Astrocyte (in vitro differentiated cells and primary cell): ENCODE measurements around the gene FREY1. TPM values are rescaled to one million over a fixed set of nuclear protein-coding genes. Genes with fewer than 3 reads are reported as not detected.
A peak's percentile ranks its signal among the peaks of the same experiment; 100 is the strongest.

Experiments
- DNase-seq: peaks from one replicate; pipeline ENCODE4 v3.0.0-alpha.2; 2010; ENCODE audit warnings: low read depth
- FAIRE-seq: peaks from 2 replicates; lab custom pipeline; 2011; peaks lifted over from hg19 to GRCh38; lab: Jason Lieb, UNC
- H2AFZ ChIP-seq: 2 replicates; pipeline ENCODE4 v1.6.0; 2012; ENCODE audit warnings: low read depth, low read length, inconsistent platforms
- H3K27ac ChIP-seq: 2 replicates; pipeline ENCODE4 v1.5.1; 2011; ENCODE audit warnings: low read depth, low read length, inconsistent platforms
- H3K27me3 ChIP-seq: 2 replicates; pipeline ENCODE4 v1.6.0; 2011; ENCODE audit warnings: low read length, inconsistent platforms; ENCODE audit not compliant: insufficient read depth
- H3K36me3 ChIP-seq: 2 replicates; pipeline ENCODE4 v1.5.1; 2011; ENCODE audit warnings: low read length, inconsistent platforms; ENCODE audit not compliant: insufficient read depth
- H3K4me1 ChIP-seq: 2 replicates; pipeline ENCODE4 v1.5.1; 2011; ENCODE audit warnings: low read length, inconsistent platforms; ENCODE audit not compliant: insufficient read depth
- H3K4me2 ChIP-seq: 2 replicates; pipeline ENCODE4 v1.6.0; 2012; ENCODE audit warnings: low read length, inconsistent platforms
- H3K4me3 ChIP-seq: 2 replicates; pipeline ENCODE4 v1.5.1; 2011; ENCODE audit warnings: low read depth, mild to moderate bottlenecking, low read length, inconsistent platforms; ENCODE audit not compliant: insufficient read depth
- H3K79me2 ChIP-seq: 2 replicates; pipeline ENCODE4 v1.6.0; 2012; ENCODE audit warnings: mild to moderate bottlenecking, low read length, inconsistent platforms; ENCODE audit not compliant: insufficient read depth
- H3K9ac ChIP-seq: 2 replicates; pipeline ENCODE4 v1.6.0; 2012; ENCODE audit warnings: mild to moderate bottlenecking, low read length, inconsistent platforms
- H3K9me3 ChIP-seq: 2 replicates; pipeline ENCODE4 v1.5.1; 2012; ENCODE audit warnings: low read depth, mild to moderate bottlenecking, low read length, inconsistent platforms; ENCODE audit not compliant: insufficient read depth
- H4K20me1 ChIP-seq: 2 replicates; pipeline ENCODE4 v1.6.0; 2012; ENCODE audit warnings: low read length, inconsistent platforms; ENCODE audit not compliant: insufficient read depth
- H3K27ac Mint-ChIP-seq: one replicate; pipeline ENCODE4 v1.8.0; 2021; ENCODE audit warnings: mild to moderate bottlenecking, mixed read lengths; ENCODE audit not compliant: unreplicated experiment
- H3K27me3 Mint-ChIP-seq: one replicate; pipeline ENCODE4 v1.8.0; 2021; ENCODE audit warnings: low read depth, mixed read lengths; ENCODE audit not compliant: unreplicated experiment
- H3K36me3 Mint-ChIP-seq: one replicate; pipeline ENCODE4 v1.8.0; 2021; ENCODE audit warnings: low read depth, mixed read lengths; ENCODE audit not compliant: unreplicated experiment
- H3K4me1 Mint-ChIP-seq: one replicate; pipeline ENCODE4 v1.8.0; 2021; ENCODE audit warnings: low read depth, mixed read lengths; ENCODE audit not compliant: unreplicated experiment
- H3K4me3 Mint-ChIP-seq: one replicate; pipeline ENCODE4 v1.8.0; 2021; ENCODE audit warnings: mild to moderate bottlenecking, moderate library complexity, mixed read lengths; ENCODE audit not compliant: unreplicated experiment
- H3K9me3 Mint-ChIP-seq: one replicate; pipeline ENCODE4 v1.8.0; 2021; ENCODE audit warnings: mild to moderate bottlenecking, mixed read lengths; ENCODE audit not compliant: unreplicated experiment
- EZH2 ChIP-seq: IDR thresholded peaks from 2 replicates; pipeline ENCODE4 v1.6.1; 2012; ENCODE audit warnings: mild to moderate bottlenecking, low read length, inconsistent platforms; ENCODE audit not compliant: insufficient read depth
- total RNA-seq: library from RNA; stranded (reverse); gene quantifications from 2 replicates; pipeline ENCODE4 v1.2.1, GENCODE V29; 2021
- TF ChIP-seq, protein P1 (sequence below): IDR thresholded peaks from 2 replicates; pipeline ENCODE4 v1.5.1; 2011; ENCODE audit warnings: low read depth, mild to moderate bottlenecking, inconsistent platforms, low read length, moderate library complexity; ENCODE audit not compliant: insufficient read depth

FREY1 gene
- total RNA-seq, 1 donor from 2014 or later = 0.79 TPM

DNA sequence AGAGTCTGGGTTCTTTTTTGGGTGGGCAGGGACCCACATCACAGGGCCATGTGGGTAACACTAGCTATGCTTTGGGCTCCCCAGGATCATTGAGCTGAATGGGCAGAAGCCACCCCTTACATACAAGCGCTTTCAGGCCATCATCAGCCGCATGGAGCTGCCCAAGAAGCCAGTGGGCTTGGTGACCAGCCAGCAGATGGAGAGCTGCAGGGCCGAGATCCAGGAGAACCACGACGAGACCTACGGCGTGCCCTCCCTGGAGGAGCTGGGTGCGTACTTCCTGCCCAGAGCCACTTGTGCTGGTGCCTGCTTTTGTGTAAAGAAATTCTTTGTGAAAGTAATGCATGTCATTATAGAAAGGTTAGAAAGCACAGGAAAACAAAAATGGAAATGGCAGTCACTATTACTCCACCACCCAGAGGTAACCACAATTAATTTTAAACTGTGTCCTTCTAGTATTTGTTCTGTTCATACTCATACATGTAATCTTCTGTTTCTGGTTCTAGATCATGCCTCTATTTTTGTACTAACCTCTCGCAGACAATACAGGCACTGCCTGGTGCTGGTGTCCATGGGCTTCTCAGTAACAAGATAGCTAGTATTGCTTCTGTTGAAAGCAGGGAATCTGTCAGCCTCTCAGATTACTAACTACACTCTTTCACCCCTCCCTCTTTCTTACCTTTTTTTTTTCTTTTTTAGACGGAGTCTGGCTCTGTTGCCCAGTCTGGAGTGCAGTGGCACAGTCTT, 46.1 kb downstream of the FREY1 start:
- Histone ChIP-seq H3K36me3 (peaks cover 23% of the 10 kb centered on the region), H3K4me2 (no peak overlapping the region), H3K4me1 (peaks cover 26% of the 10 kb centered on the region), H3K9ac (no peak overlapping the region), H3K9me3 (no peaks in the 10 kb centered on the region), H2AFZ (no peak overlapping the region), H3K4me3 (no peak overlapping the region), H3K79me2 (peaks cover 2% of the 10 kb centered on the region), H3K27ac (no peak overlapping the region), H3K27me3 (no peaks in the 10 kb centered on the region), H4K20me1 (peaks cover 37% of the 10 kb centered on the region)
- Mint-ChIP-seq H3K4me3 (no peak overlapping the region), H3K4me1 (peaks cover 24% of the 10 kb centered on the region), H3K27ac (no peak overlapping the region), H3K27me3 (no peaks in the 10 kb centered on the region), H3K36me3 (peaks cover 23% of the 10 kb centered on the region), H3K9me3 (no peaks in the 10 kb centered on the region)
- no peak for TF ChIP-seq EZH2
- TF ChIP-seq, protein P1, sequence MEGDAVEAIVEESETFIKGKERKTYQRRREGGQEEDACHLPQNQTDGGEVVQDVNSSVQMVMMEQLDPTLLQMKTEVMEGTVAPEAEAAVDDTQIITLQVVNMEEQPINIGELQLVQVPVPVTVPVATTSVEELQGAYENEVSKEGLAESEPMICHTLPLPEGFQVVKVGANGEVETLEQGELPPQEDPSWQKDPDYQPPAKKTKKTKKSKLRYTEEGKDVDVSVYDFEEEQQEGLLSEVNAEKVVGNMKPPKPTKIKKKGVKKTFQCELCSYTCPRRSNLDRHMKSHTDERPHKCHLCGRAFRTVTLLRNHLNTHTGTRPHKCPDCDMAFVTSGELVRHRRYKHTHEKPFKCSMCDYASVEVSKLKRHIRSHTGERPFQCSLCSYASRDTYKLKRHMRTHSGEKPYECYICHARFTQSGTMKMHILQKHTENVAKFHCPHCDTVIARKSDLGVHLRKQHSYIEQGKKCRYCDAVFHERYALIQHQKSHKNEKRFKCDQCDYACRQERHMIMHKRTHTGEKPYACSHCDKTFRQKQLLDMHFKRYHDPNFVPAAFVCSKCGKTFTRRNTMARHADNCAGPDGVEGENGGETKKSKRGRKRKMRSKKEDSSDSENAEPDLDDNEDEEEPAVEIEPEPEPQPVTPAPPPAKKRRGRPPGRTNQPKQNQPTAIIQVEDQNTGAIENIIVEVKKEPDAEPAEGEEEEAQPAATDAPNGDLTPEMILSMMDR = no peak
- FAIRE-seq = no peak
- no peak for DNase-seq

GRCh38 chr11:45860348-45860747, 46.7 kb downstream of the FREY1 start:
- no peak overlapping the region for H3K4me3 Mint-ChIP-seq
- peaks cover 23% of the 10 kb centered on the region for H3K36me3 ChIP-seq
- TF ChIP-seq, protein P1 = no peak

DNA sequence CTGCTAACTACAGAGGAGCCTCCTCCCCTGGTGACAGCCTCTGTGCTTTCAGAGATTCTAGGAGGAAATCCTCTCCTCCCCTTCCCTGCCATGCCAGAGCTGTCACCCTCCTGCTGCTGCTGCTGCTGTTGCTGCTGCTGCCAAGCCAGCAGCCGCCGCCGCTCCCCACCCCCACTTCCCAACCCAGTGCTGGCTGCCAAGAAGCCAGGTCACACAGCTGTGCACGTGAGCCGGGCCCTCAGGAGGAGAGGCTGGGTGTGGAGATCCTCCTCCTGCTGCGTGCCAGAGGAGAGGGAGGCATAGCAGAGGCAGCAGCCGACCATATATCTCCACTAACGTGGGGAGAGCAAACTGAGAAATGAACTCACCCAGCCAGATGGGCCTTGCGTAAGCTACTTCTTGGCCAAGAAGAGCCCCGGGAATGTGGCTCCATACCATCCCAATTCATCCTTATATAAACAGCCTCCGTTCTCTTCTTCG, 47.4 kb downstream of the FREY1 start:
- H3K4me3 ChIP-seq = no peak overlapping the region
- peak overlapping the region; percentile 53 for H3K9ac ChIP-seq
- H3K36me3 Mint-ChIP-seq = peaks cover 20% of the 10 kb centered on the region
- H3K9me3 ChIP-seq = no peaks in the 10 kb centered on the region
- TF ChIP-seq, protein P1 = no peak
- TF ChIP-seq EZH2 = no peak
- peaks cover 26% of the 10 kb centered on the region for H3K4me1 ChIP-seq
- peak overlapping the region; percentile 18 for H3K27ac Mint-ChIP-seq
- DNase-seq = peak; percentile 93
- H3K4me3 Mint-ChIP-seq = no peak overlapping the region
- H2AFZ ChIP-seq = peak overlapping the region; percentile 14
- peaks cover 35% of the 10 kb centered on the region for H3K4me1 Mint-ChIP-seq
- no peaks in the 10 kb centered on the region for H3K27me3 ChIP-seq
- peak overlapping the region; percentile 62 for H3K27ac ChIP-seq
- FAIRE-seq = no peak
- H4K20me1 ChIP-seq = peaks cover 45% of the 10 kb centered on the region
- H3K4me2 ChIP-seq = peak overlapping the region; percentile 30
- peaks cover 23% of the 10 kb centered on the region for H3K36me3 ChIP-seq
- H3K9me3 Mint-ChIP-seq = no peaks in the 10 kb centered on the region
- no peaks in the 10 kb centered on the region for H3K27me3 Mint-ChIP-seq
- peaks cover 13% of the 10 kb centered on the region for H3K79me2 ChIP-seq

More at GRCh38 chr11:45860348-45860747, 46.7 kb downstream of the FREY1 start:
- H3K4me1 ChIP-seq = peaks cover 26% of the 10 kb centered on the region
- H3K27ac ChIP-seq = peak overlapping the region; percentile 62
- peaks cover 7% of the 10 kb centered on the region for H3K79me2 ChIP-seq
- DNase-seq = no peak
- H3K4me3 ChIP-seq = no peak overlapping the region
- Mint-ChIP-seq H3K4me1 (peaks cover 30% of the 10 kb centered on the region), H3K36me3 (peaks cover 20% of the 10 kb centered on the region), H3K27ac (no peak overlapping the region), H3K27me3 (no peaks in the 10 kb centered on the region), H3K9me3 (no peaks in the 10 kb centered on the region)
- no peaks in the 10 kb centered on the region for H3K27me3 ChIP-seq
- no peaks in the 10 kb centered on the region for H3K9me3 ChIP-seq
- H2AFZ ChIP-seq = no peak overlapping the region
- H3K4me2 ChIP-seq = peak overlapping the region; percentile 30
- H4K20me1 ChIP-seq = peaks cover 41% of the 10 kb centered on the region
- H3K9ac ChIP-seq = peak overlapping the region; percentile 53
- FAIRE-seq = no peak
